SK-MEL-5 (cell line): ENCODE data around the gene IGFLR1. TPM values are rescaled to one million over a fixed set of nuclear protein-coding genes. Genes with fewer than 3 reads are reported as not detected.
A peak's percentile ranks its signal among the peaks of the same experiment; 100 is the strongest.

Source experiments
- DNase-seq: peaks from one replicate; pipeline ENCODE4 v3.0.0-alpha.2; 2016; ENCODE audit warnings: low read depth, low spot score
- in situ Hi-C: cut with HindIII; loops from 2 replicates; pipeline ENCODE4 v1.10.0; 2016; ENCODE audit warnings: low sequenced_read_pairs, high pct_unique_total_duplicates, low pct_unique_long_range_greater_than_20kb
- total RNA-seq: library from RNA; depleted of rRNA; stranded (reverse); fragments of >200 nt; shearing (Covaris generic); gene quantifications from 2 replicates; pipeline ENCODE4 v1.2.3, GENCODE V29; 2014

Gene IGFLR1
- total RNA-seq, 1 experiment from 2014 or later, result 1.5 TPM

- in situ Hi-C loops, result no loop called here
- no peak for DNase-seq
These were observed 4.3 kb upstream of the IGFLR1 start for GRCh38 chr19:35746531-35746930.

GRCh38 chr19:35746087-35746462, 3.8 kb upstream of the IGFLR1 start:
- in situ Hi-C loops, result no loop called here
- DNase-seq, result no peak

- in situ Hi-C loops, result no loop called here
- DNase-seq, result peak; percentile 98
These were observed 3.3 kb upstream of the IGFLR1 start, which contains the start of the genes PSENEN and U2AF1L4 for GRCh38 chr19:35745328-35746086. Gene PSENEN, plus strand, starts transcription at chr19:35745651. Its CDS starts 280 bp downstream, at chr19:35745931. Gene U2AF1L4, minus strand, starts transcription at chr19:35745418. Its CDS starts 27 bp downstream, at chr19:35745391.

DNA sequence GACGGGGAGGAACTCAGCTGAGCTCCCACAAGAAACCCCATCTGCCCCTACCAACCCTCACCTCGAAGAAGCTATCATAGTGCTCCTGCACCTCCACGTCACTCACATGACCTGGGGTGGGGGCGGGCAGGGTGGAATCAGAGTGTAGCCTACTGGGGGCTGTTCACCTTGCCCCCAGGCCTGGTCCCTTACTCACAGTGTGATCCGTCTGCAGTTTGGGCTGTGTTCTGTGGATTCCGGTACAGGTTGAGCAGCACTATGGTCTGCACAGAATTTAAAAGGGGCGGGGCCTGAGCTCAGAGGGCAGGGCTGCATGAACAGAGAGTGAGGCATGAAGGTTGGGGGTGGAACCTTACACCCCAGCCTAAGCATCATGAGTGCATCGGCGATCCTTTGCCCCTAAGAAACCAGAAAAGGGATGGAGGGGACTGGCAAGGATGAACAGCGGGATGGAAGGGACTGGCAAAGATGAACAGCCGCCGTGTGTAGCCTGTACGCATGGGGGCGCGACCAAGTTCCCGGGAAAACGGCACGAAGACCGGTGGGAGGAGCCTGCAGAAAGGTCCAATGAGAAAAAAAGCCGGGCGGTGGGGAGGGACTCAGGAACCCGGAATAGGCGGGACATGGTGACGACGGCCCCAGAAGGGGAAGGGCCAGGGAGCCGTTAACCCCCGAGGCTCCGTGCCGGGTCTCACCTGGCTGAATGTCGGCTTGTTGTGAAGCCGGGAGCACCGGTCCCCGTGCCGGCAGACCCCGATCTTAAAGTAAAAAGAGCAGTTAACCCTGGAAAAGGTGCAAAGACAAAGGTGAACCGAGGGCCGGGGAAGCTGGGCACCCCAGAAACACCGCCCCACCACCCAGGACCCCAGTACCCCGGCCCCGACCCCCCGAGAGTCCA, 2.4 kb upstream of the IGFLR1 start:
- DNase-seq, result peak; percentile 97
- in situ Hi-C loops, result no loop called here

GRCh38 chr19:35743640-35744429, 1.6 kb upstream of the IGFLR1 start:
- in situ Hi-C loops, result no loop called here
- DNase-seq, result no peak

GRCh38 chr19:35741203-35741515, 1.1 kb downstream of the IGFLR1 start:
- DNase-seq, result no peak

GRCh38 chr19:35740423-35741202, 1.6 kb downstream of the IGFLR1 start:
- DNase-seq, result peak; percentile 96
- in situ Hi-C loops, result no loop called here

More at GRCh38 chr19:35741203-35741515, 1.1 kb downstream of the IGFLR1 start:
- in situ Hi-C loops, result no loop called here

GRCh38 chr19:35740108-35740422, 2.2 kb downstream of the IGFLR1 start:
- no peak for DNase-seq
- in situ Hi-C loops, result no loop called here

DNA sequence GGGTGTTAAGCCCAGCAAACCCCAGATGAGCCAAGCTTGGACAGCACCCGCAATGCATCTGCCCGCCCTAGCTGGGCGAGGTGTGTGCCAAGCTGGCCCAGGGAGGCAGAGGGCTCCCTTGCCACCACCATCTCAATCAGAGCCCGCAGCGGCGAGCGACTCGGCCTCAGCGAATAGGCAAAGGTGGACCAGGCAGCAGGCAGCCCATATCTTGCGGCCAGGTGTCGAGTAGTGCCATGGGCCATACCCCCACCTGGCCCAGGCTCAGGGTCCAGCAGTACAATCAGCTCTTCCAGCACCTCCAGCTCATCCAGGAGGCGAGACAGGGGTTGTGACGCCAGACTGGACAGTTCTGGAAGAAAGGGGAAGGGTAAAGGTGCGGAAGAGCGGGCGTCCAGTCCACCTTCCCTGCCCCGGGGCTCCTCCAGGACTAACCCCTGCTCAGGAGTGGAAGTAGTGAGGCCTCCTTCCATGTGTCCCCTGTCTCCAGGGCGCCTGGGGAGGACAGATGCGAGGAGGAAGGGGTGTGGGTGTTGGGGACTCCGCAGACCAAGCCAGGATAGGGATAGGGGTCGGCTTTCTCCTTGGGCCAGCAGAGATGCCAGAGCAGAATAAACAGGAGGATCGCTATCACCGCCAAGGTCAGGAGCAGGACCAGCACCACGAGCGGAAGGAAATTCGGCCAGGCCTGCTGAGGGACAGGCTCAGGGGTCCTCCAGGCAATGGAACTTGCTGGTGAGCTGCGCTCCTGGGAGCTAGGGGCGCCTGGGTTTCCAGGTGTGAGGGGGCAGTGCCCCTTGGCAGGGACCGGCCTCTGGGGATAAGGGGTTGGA, 2.8 kb downstream of the IGFLR1 start:
- no peak for DNase-seq
- in situ Hi-C loops, result no loop called here

DNA sequence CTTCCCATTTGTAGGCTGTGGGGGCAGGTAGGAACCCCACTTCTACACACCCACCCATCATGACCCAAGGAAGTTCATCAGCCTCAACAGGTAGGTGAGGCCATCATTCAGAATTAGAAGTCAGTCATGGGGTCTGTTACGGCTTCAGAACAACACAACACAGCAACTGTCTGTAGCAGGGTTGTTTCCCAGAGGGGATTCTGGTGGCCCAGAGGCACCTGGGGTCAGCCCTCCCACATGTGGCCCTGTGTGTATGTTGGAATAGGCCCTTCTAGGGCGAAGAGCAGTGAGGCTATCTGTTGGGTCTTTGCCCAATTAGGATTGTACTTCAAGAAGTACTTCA, 3.4 kb downstream of the IGFLR1 start:
- in situ Hi-C loops, result no loop called here
- DNase-seq, result no peak

GRCh38 chr19:35738021-35738886, 4.0 kb downstream of the IGFLR1 start:
- in situ Hi-C loops, result no loop called here
- DNase-seq, result no peak

DNA sequence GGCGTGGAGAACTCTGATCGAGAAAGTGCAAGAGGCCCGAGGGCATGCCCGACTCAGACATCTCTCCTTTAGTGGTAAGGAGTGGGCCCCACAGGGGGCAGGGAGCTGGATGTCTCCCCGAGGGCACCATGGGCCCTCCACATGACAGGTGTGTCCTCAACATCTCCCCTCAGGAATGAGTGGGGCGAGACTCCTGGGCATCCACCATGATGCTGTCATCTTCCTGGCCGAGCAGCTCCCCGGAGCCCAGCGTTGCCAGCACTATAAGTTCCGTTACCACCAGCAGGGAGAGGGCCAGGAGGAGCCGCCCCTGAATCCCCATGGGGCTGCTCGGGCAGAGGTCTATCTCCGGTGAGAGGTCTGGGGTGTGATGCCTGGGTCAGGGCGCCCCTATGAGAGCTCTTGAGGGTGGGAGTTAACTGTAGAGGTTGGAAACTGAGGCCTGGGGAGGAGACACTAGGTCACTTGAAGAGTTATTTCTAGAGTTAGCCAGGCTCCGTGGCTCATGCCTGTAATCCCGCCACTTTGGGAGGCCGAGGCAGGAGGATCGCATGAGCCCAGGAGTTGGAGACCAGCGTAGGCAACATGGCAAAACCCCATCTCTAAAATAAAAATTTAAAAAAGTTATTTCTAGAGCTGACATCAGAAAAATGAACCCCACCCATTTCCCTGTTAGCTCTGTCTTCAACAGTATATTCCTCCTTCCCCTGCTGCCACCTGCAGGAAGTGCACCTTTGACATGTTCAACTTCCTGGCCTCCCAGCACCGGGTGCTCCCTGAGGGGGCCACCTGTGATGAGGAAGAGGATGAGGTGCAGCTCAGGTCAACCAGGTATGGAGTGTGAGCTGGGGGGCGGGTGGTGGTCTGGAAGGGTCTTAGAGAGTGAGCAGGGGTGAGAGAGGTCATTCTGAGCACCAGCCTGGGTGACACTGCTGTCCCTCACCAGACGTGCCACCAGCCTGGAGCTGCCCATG, 5.1 kb downstream of the IGFLR1 start:
- in situ Hi-C loops, result no loop called here
- no peak for DNase-seq

DNA sequence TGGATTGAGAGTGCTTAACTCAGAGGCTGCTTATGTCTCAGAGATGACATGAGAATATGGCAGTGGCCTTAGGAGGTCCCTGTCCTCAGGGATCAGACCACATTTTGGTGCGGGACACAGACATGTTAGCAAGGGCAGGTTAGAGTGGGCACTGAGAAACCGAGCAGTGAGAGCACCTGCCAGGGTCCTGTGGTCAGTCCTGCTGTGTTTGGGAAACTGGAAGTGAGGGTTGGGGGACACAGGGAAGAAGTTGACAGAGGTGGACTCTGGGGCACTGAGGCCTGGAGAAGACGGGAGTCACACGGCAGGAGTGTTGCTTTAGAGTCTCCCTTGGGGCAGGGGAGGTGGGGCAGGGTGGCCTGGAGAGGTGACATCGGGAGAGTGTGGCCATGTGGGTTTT, 7.4 kb downstream of the IGFLR1 start:
- DNase-seq, result no peak
- in situ Hi-C loops, result no loop called here

DNA sequence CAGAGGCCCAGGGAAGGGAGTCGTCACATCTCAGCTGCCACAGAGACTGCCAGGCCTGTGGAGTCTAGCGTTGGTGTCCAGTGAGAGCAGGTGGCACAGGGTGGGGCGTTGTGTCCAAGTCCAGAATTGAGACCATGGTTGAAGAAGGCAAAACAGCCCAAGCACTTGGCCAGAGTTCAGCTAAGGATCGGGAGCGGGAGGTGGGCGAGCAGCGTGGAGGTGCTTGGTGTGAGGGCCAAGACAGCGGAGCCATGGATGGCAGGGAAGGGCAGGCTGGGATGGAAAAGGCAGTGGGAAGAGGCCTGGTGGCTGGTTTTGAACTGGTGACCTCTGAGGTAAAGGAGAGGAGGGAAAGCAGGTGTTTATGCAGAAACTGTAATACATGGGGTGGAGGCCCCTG, 8.0 kb downstream of the IGFLR1 start:
- DNase-seq, result no peak
- in situ Hi-C loops, result no loop called here
